Measurements from ENCODE around the gene TBKBP1.
A peak's percentile ranks its signal among the peaks of the same experiment; 100 is the strongest.

TBKBP1 gene

GRCh38 chr17:47695429-47696376 lies 1.7 kb downstream of the TBKBP1 start:
- no peak for TF ChIP-seq CTCF (IDR thresholded peaks at IDR 0.05; ENCODE audit: insufficient read depth, low read depth, low read length, missing control alignments)
- DNase-seq (ENCODE audit: low read depth) = no peak
- H3K4me3 ChIP-seq (ENCODE audit: low read length) = peak overlapping the region; percentile 57

- no peak overlapping the region for H3K4me3 ChIP-seq (ENCODE audit: low read length)
- DNase-seq (ENCODE audit: low read depth) = no peak
- TF ChIP-seq CTCF (IDR thresholded peaks at IDR 0.05; ENCODE audit: insufficient read depth, low read depth, low read length, missing control alignments) = no peak
Observed at GRCh38 chr17:47696717-47697642, 3.0 kb downstream of the TBKBP1 start.

GRCh38 chr17:47697906-47698711 lies 4.1 kb downstream of the TBKBP1 start:
- H3K4me3 ChIP-seq (ENCODE audit: low read length) = no peak overlapping the region
- TF ChIP-seq CTCF (IDR thresholded peaks at IDR 0.05; ENCODE audit: insufficient read depth, low read depth, low read length, missing control alignments) = no peak
- DNase-seq (ENCODE audit: low read depth) = no peak

GRCh38 chr17:47698749-47699535 lies 5.0 kb downstream of the TBKBP1 start:
- H3K4me3 ChIP-seq (ENCODE audit: low read length) = no peak overlapping the region
- peak; percentile 43 for DNase-seq (ENCODE audit: low read depth)
- TF ChIP-seq CTCF (IDR thresholded peaks at IDR 0.05; ENCODE audit: insufficient read depth, low read depth, low read length, missing control alignments) = peak; percentile 84

- no peak for TF ChIP-seq CTCF (IDR thresholded peaks at IDR 0.05; ENCODE audit: insufficient read depth, low read depth, low read length, missing control alignments)
- H3K4me3 ChIP-seq (ENCODE audit: low read length) = no peak overlapping the region
- no peak for DNase-seq (ENCODE audit: low read depth)
Observed at GRCh38 chr17:47699536-47699840, 5.5 kb downstream of the TBKBP1 start.

Measured in epithelial cell of esophagus (primary cell).